ENCODE results near the gene PTK7.

DNA sequence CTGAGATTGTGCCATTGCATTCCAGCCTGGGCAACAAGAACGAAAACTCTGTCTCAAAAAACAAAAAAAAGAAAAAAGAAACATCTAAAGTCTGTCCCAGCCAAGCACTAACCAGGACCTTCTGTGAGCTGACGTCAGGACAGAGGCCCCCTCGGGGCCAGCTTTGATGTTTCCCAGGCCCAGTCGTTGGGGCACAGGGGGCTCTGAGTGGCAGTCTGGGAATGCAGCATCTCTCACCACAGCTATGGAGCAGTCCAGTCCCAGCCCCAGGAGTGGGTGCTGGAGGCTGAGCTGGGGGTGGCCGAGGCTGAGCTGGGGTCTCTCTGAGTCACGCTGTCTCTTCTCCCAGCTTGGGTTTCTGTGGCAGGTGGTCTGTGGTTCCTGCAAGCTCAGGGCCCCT lies 49.0 kb downstream of the PTK7 start:
- TF ChIP-seq, protein P1, sequence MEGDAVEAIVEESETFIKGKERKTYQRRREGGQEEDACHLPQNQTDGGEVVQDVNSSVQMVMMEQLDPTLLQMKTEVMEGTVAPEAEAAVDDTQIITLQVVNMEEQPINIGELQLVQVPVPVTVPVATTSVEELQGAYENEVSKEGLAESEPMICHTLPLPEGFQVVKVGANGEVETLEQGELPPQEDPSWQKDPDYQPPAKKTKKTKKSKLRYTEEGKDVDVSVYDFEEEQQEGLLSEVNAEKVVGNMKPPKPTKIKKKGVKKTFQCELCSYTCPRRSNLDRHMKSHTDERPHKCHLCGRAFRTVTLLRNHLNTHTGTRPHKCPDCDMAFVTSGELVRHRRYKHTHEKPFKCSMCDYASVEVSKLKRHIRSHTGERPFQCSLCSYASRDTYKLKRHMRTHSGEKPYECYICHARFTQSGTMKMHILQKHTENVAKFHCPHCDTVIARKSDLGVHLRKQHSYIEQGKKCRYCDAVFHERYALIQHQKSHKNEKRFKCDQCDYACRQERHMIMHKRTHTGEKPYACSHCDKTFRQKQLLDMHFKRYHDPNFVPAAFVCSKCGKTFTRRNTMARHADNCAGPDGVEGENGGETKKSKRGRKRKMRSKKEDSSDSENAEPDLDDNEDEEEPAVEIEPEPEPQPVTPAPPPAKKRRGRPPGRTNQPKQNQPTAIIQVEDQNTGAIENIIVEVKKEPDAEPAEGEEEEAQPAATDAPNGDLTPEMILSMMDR (conservative IDR thresholded peaks at IDR 0.05; ENCODE audit: low read length) = no peak
- TF ChIP-seq EZH2phosphoT487 (IDR thresholded peaks at IDR 0.05; ENCODE audit: borderline replicate concordance) = no peak
